Breast epithelium (tissue), 4 donors: ENCODE measurements around the gene MAP4K2. TPM values are rescaled to one million over a fixed set of nuclear protein-coding genes. Genes with fewer than 3 reads are reported as not detected.
"Not testable (repeated sequence)": the region's sequence is repeated elsewhere in the genome, so short reads cannot be mapped to it uniquely, and the experiment has no call there.

Experiments used
- DNase-seq, 2 donors: peaks; one replicate each; pipeline ENCODE4 v3.0.0-alpha.2; 2019; ENCODE audit warnings: low spot score in 2 of 2
- H3K27ac ChIP-seq, 2 donors: fragments of 200-600 bp; sonication (generic) in 1 of 2; one replicate each; pipeline ENCODE4 v1.5.1; 2016 to 2019; ENCODE audit warnings: mild to moderate bottlenecking in 1 of 2
- H3K27me3 ChIP-seq, 2 donors: fragments of 200-600 bp; sonication (generic) in 1 of 2; one replicate each; pipeline versions ENCODE4 v1.5.1 to v1.6.0; 2017 to 2019; ENCODE audit warnings: control low read depth in 1 of 2, mild to moderate bottlenecking in 1 of 2
- H3K36me3 ChIP-seq: fragments of 200-600 bp; one replicate; pipeline ENCODE4 v1.5.1; 2019
- H3K4me1 ChIP-seq, 2 donors: fragments of 200-600 bp; sonication (generic); one replicate each; pipeline ENCODE4 v1.5.1; 2016 to 2019; ENCODE audit warnings: control low read depth in 1 of 2
- H3K4me3 ChIP-seq, 3 donors: fragments of 200-600 bp; sonication (generic); 1 replicate in 2 of 3; 2 replicates in 1 of 3; pipeline ENCODE4 v1.5.1; 2016 to 2019; ENCODE audit warnings: mild to moderate bottlenecking in 3 of 3, moderate library complexity in 2 of 3
- H3K9me3 ChIP-seq, 2 donors: fragments of 200-600 bp; sonication (generic) in 1 of 2; one replicate each; pipeline ENCODE4 v1.5.1; 2016 to 2019; ENCODE audit warnings: control low read depth in 1 of 2
- CTCF ChIP-seq, 3 donors: fragments of 450-650 bp; IDR thresholded peaks; one replicate each; pipeline ENCODE4 v1.5.1; 2016 to 2017; ENCODE audit warnings: antibody characterized with exemption in 3 of 3, mild to moderate bottlenecking in 3 of 3, moderate library complexity in 3 of 3
- POLR2A ChIP-seq: fragments of 450-650 bp; IDR thresholded peaks from one replicate; pipeline ENCODE4 v1.6.1; 2016; ENCODE audit warnings: antibody characterized with exemption, mild to moderate bottlenecking, moderate library complexity
- POLR2AphosphoS5 ChIP-seq, 3 donors: sonication (generic); formaldehyde crosslinking; IDR thresholded peaks; one replicate each; pipeline ENCODE4 v1.6.1; 2017; ENCODE audit warnings: antibody characterized with exemption in 3 of 3
- intact Hi-C: fragments of 100-400 bp; cut with DNase I; formaldehyde crosslinking; loops from one replicate; pipeline ENCODE4 v1.15.1; 2023; ENCODE audit warnings: low total_unique reads
- total RNA-seq, 3 donors: library from RNA; depleted of rRNA; stranded (reverse); fragments of >200 nt; gene quantifications; one replicate each; pipeline ENCODE4 v1.1.0, GENCODE V29; 2016

The MAP4K2 gene
- total RNA-seq, 3 donors from 2014 or later: 7.7 to 16.1 (median 14.0) TPM

- H3K4me1 ChIP-seq: peaks cover 11 to 14% of the 10 kb centered on the region in 2 donors
- intact Hi-C loops: loop anchor here (5.0 kb wide), 1 partner anchor 48 kb away; no protein-coding TSS in a partner anchor
- no peaks in the 10 kb centered on the region for H3K36me3 ChIP-seq
- TF ChIP-seq POLR2AphosphoS5 (IDR thresholded peaks at IDR 0.05): peak in 1 of 3 donors; percentile 8
- TF ChIP-seq CTCF (IDR thresholded peaks at IDR 0.05): peak in 1 of 3 donors; percentile 30
- TF ChIP-seq POLR2A: no peak
- H3K9me3 ChIP-seq: no peaks in the 10 kb centered on the region
- H3K27ac ChIP-seq: peak overlapping the region; percentile 45 to 49
- H3K4me3 ChIP-seq: no peak overlapping the region
- DNase-seq: peak; percentile 76 to 82
- H3K27me3 ChIP-seq: no peaks in the 10 kb centered on the region
Observed at GRCh38 chr11:64848826-64849597, 46.0 kb upstream of the MAP4K2 start.

- Histone ChIP-seq H3K9me3 (no peaks in the 10 kb centered on the region), H3K4me3 (no peak overlapping the region), H3K27ac (peak overlapping the region; percentile 45 to 49), H3K36me3 (no peaks in the 10 kb centered on the region), H3K27me3 (no peaks in the 10 kb centered on the region), H3K4me1 (peaks cover 11 to 14% of the 10 kb centered on the region in 2 donors)
- intact Hi-C loops: loop anchor here (5.0 kb wide), 1 partner anchor 49 kb away; no protein-coding TSS in a partner anchor
- no peak for TF ChIP-seq POLR2A
- no peak for DNase-seq
Observed at GRCh38 chr11:64848214-64848825, 45.3 kb upstream of the MAP4K2 start.

- peak overlapping the region in 1 of 2 donors; percentile 36 for H3K27ac ChIP-seq
- H3K27me3 ChIP-seq: no peaks in the 10 kb centered on the region
- peak; percentile 86 to 95 for DNase-seq
- H3K4me1 ChIP-seq: peaks cover 11 to 19% of the 10 kb centered on the region in 2 donors
- no peak overlapping the region for H3K4me3 ChIP-seq
- H3K9me3 ChIP-seq: no peaks in the 10 kb centered on the region
- intact Hi-C loops: loop anchor here (5.0 kb wide), 1 partner anchor 50 kb away; no protein-coding TSS in a partner anchor
- peak; percentile 35 to 47 (median 47) for TF ChIP-seq POLR2AphosphoS5 (IDR thresholded peaks at IDR 0.05)
- no peak for TF ChIP-seq POLR2A
- peak; percentile 87 to 99 (median 98) for TF ChIP-seq CTCF (IDR thresholded peaks at IDR 0.05)
- H3K36me3 ChIP-seq: no peaks in the 10 kb centered on the region
Observed at GRCh38 chr11:64846998-64847666, 44.1 kb upstream of the MAP4K2 start.

- intact Hi-C loops: loop anchor here (5.0 kb wide), 1 partner anchor 52 kb away; no protein-coding TSS in a partner anchor
- not testable (repeated sequence) for H3K27ac ChIP-seq, H3K27me3 ChIP-seq, DNase-seq, H3K4me3 ChIP-seq, H3K9me3 ChIP-seq, H3K36me3 ChIP-seq
- H3K4me1 ChIP-seq: peaks cover 11 to 24% of the 10 kb centered on the region in 2 donors
Observed at GRCh38 chr11:64845776-64846129, 42.7 kb upstream of the MAP4K2 start.

- peaks cover 11 to 24% of the 10 kb centered on the region in 2 donors for H3K4me1 ChIP-seq
- H3K27me3 ChIP-seq: no peaks in the 10 kb centered on the region
- H3K4me3 ChIP-seq: peak overlapping the region; percentile 24 to 82 (median 68)
- intact Hi-C loops: loop anchor here (5.0 kb wide), 1 partner anchor 52 kb away; no protein-coding TSS in a partner anchor
- H3K36me3 ChIP-seq: no peaks in the 10 kb centered on the region
- DNase-seq: peak in 1 of 2 donors; percentile 40
- peak overlapping the region; percentile 94 to 96 for H3K27ac ChIP-seq
- TF ChIP-seq CTCF (IDR thresholded peaks at IDR 0.05): no peak
- no peak for TF ChIP-seq POLR2A
- TF ChIP-seq POLR2AphosphoS5 (IDR thresholded peaks at IDR 0.05): no peak
- no peaks in the 10 kb centered on the region for H3K9me3 ChIP-seq
Observed at GRCh38 chr11:64845129-64845775, 42.2 kb upstream of the MAP4K2 start.
